GM19455 (cell line): ENCODE measurements around the gene SMIM41.

Experiments
- ATAC-seq: cut with Tn5 transposase; IDR thresholded peaks from one replicate; pipeline ENCODE4 v1.9.1; 2021; ENCODE audit not compliant: unreplicated experiment

Gene SMIM41

DNA sequence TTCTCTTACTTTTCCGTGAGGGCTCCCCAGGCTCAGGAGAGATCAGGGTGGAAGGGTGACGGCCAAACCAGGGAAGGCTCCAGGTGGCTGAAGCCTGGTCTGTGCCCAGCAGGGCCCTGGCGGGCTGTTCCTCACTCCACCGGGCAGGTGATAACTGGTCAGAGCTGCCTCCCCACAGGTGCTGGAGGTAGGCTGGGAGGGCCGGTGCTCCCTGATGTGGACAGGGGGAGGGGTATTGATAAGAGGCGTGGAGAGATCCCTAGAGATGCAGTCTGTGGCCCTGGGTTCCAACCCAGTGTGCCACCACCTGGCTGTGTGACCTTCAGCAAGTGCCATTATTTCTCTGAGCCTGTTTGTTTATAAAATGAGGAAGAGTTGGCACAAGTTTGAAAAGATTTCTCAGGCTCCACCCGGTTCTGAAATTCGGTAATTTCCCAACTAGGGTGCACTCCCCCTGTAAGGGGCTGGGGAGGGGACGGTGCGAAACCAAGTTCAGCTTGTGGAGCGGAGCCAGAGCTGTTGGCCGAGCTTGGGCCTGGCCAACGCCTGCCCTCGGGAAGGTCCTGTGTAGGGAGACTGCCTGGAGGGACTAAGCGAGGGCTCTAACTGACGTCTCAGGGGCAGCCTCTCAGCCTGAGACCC lies 29.3 kb upstream of the SMIM41 start:
- no peak for ATAC-seq

DNA sequence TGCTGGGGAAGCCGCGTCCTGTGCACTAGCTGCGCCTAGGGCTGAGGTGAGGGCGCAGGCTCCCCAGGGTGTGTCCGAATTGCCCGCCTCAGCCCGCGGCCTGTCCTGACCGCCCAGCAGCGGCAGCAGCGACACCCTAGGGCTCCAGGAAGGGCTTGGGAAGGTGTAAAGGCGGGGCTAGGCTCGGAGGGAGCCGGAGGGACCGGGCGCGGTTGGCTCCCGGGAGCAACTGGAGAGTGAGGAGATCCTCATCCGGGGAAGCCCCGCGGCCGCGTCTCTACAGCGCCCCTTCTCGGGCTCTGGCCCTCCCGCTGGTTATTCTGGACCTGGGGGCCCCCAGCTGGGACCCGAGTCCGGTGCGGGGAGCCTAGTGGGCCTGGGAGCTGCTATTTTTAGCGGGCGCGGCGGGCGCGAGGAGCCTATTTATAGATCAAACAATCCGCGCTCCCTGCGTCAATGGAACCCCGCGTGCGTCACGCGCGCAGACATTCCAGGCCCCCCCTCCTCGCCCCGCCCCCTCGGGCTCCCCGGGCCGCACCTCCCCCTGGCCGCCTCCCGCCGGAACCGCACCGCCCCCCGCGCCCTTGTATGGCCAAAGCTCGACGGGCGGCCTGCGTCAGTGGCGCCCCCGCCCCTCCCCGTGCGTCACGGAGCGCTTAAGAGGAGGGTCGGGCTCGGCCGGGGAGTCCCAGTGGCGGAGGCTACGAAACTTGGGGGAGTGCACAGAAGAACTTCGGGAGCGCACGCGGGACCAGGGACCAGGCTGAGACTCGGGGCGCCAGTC lies 28.6 kb upstream of the SMIM41 start, which contains the start of gene NR4A1:
NR4A1 (plus strand) TSS at position 685 of the 784 bp plus-strand sequence. CDS start 2,887 bp downstream, outside the sequence.
- ATAC-seq: peak; percentile 70

DNA sequence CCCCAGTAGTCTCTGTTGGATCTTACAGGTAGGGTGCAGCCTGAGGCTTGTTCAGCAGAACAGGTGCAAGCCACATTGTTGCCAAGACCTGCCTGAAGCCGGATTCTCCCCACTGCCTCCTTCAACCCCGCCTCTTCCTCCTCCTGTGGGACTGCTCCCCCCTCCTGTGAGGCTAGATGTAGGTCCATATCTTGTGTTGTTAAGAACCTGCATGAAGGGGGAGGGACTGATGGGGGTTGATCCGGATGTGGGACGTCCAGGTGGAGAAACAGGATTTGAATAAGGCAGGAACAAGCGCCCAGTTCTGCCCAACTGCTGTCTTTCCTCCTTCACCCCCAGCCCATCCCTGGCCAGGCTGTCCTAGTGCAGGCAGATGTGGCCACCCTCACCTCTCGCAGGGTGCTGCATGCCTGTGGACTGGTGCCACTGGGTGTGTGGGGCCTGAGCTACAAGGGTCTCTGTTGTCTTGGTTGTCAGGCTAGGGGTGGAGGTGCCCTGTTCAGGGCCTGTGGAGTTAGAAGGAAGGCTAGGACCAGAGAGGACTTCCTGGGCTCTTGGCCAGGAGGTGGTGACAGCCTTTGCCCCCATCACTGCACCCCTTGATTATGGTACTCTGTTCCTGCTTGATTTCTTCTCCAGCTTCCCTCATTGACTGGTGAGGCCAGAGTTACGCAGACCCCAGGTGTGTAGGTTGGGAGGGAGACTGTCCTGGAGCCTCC lies 26.9 kb upstream of the SMIM41 start:
- no peak for ATAC-seq

DNA sequence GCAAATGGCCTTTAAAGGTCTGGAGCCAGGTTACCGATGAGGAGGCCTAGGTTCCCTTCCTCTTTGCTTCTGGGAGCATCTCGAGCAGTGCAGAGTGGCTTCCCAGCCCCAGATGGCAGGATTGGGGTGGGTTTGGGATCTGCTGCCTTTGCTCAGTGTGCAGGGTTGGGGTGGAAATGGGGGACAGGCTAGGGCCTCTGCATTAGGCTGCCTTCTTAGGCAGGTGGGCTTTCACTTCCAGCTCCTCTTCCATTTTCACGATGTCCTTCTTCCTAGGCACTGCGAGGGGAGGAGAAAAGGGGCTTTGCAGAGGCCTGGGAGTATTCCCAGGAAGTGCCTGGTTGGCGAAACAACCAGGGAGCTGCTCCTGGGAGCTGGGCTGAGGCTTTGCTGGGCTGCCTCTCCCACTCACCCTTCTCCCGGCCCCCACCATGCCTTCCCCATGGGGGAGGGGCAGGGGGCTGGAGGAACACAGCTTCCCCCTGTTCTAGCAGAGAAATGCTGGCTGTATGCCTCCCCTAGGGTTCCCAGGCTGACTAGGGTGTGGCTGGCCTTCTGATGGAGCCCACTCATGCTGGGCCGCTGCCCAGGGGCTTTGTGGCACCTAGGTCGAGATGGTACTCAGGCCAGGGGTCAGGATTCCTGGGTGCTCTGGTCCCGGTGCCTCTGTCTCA lies 25.8 kb upstream of the SMIM41 start:
- ATAC-seq: no peak

DNA sequence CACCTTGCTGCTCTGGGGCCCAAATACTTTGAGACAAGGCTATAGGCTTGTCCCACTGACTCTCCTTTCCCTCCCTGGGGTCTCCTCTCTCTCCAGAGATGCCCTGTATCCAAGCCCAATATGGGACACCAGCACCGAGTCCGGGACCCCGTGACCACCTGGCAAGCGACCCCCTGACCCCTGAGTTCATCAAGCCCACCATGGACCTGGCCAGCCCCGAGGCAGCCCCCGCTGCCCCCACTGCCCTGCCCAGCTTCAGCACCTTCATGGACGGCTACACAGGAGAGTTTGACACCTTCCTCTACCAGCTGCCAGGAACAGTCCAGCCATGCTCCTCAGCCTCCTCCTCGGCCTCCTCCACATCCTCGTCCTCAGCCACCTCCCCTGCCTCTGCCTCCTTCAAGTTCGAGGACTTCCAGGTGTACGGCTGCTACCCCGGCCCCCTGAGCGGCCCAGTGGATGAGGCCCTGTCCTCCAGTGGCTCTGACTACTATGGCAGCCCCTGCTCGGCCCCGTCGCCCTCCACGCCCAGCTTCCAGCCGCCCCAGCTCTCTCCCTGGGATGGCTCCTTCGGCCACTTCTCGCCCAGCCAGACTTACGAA lies 25.2 kb upstream of the SMIM41 start:
- ATAC-seq: no peak

DNA sequence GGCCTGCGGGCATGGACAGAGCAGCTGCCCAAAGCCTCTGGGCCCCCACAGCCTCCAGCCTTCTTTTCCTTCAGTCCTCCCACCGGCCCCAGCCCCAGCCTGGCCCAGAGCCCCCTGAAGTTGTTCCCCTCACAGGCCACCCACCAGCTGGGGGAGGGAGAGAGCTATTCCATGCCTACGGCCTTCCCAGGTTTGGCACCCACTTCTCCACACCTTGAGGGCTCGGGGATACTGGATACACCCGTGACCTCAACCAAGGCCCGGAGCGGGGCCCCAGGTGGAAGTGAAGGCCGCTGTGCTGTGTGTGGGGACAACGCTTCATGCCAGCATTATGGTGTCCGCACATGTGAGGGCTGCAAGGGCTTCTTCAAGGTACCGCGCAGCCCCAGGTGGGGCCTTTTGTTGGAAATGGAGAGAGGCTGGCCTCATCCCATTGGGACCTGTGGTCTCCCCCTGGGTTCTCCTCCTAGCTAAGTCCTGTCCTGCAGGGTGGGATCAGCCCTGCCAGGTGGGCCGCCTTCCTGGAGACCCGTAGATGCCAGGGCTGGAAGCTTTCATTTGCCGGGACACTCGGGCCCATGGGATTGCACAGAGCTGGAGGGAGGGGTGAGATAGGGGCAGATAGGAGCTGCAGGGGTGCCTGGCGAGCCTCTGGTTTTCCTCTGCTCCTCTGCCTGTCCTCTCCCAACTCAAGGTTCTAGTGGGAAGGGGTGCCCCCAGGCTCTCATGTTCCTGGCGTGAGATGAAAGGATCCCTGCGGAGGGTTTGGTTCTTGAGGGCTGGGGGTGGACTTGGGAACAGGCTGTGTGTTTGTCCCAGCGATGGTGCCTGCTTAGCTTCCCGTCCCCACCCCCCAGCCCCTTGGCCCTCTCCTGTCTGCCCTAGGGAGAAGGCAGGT lies 24.4 kb upstream of the SMIM41 start:
- ATAC-seq: no peak

DNA sequence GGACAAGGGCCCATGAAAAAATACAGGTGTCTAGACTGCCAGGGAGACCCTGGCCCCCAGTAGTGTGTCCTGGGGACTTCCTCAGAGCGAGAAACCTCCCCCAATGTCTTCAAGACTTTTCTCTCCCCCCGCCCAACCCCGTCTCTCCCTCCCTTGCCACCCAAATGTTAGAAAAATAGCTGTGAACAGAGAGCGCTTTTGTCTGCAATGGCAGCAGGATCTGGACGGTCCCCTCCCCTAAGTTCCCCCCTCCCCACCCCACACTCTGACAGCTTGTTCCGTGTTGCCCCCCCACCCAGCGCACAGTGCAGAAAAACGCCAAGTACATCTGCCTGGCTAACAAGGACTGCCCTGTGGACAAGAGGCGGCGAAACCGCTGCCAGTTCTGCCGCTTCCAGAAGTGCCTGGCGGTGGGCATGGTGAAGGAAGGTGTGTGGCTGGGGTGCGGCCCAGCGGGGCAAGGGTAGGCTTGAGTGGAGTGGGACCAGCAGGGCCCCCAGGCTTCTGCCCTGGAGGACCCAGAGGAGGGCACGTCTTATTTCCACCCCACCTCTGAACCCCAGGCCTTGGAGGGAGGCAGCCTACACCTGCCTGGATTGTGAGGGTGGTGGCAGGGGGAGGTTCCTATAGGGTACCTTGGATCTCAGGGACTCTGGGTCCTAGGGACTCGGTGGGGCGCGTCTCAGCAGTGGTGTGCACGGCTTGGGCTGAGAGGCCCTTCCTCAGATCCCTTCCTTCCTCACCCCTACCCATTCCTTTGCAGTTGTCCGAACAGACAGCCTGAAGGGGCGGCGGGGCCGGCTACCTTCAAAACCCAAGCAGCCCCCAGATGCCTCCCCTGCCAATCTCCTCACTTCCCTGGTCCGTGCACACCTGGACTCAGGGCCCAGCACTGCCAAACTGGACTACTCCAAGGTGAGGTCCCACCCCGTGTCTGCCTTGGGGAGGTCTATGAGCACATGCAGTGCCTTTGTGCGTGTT lies 23.5 kb upstream of the SMIM41 start:
- no peak for ATAC-seq

DNA sequence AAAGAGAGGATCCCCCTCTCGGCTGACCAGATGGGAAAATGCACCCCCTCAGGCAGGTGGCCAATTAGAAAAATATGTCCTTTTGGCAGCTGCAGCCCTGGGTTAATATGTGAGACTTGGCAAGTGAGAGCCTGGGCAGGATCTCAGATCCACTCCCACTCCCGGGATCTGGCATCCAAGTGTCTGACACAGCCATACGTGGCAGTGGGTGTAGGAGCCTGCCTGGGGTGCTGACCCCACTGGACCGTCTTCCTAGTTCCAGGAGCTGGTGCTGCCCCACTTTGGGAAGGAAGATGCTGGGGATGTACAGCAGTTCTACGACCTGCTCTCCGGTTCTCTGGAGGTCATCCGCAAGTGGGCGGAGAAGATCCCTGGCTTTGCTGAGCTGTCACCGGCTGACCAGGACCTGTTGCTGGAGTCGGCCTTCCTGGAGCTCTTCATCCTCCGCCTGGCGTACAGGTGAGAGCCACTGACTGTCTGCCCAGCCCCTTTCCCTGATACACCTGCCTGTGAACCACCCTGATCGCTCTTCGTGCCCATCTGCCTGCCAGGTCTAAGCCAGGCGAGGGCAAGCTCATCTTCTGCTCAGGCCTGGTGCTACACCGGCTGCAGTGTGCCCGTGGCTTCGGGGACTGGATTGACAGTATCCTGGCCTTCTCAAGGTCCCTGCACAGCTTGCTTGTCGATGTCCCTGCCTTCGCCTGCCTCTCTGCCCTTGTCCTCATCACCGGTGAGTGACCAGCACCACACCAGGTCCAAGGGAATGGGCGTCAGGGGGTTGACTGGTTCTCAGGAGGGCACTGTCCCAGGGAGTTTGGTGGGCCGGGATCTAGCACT lies 22.5 kb upstream of the SMIM41 start:
- no peak for ATAC-seq

DNA sequence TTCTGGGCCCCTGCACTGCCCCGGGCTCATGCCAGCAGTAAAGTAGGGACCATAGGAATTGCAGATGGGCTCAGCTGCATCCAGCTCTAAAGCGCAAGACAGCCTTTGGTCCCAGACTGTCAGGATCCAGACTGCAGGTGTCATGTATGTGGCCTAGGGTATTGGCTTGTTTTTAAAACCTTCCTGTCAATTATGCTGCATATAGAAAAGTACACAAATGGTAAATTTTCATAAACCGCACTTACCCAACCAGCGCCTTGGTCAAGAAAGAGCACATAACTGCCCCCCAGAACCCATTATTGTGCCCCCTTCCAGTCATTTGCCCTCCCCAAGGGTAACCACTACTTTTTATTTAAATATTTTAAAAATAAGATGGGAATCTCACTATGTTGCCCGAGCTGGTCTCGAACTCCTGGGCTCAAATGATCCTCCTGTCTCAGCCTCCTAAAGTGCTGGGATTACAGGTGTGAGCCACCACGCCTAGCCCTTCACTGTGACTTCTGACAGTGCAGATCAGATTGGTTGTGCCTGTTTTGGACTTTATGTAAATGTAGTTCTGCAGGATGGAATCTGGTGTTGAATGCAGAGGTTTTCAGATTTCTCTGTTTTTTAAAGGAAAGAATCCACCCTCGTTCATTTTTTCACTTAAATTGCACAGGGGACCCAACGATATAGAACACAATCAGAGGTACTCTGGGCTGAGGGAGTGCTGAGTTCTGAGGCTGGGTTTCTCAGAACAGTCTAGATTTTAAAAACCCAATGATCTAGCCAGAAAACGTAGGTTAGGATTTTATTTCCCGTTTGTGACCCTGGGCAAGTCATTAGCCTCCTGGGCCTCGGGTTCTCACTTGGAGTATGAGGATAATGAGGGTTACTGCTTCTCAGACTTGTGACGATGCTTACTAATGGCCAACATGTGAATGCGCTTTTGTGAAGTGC lies 21.6 kb upstream of the SMIM41 start:
- ATAC-seq: no peak

DNA sequence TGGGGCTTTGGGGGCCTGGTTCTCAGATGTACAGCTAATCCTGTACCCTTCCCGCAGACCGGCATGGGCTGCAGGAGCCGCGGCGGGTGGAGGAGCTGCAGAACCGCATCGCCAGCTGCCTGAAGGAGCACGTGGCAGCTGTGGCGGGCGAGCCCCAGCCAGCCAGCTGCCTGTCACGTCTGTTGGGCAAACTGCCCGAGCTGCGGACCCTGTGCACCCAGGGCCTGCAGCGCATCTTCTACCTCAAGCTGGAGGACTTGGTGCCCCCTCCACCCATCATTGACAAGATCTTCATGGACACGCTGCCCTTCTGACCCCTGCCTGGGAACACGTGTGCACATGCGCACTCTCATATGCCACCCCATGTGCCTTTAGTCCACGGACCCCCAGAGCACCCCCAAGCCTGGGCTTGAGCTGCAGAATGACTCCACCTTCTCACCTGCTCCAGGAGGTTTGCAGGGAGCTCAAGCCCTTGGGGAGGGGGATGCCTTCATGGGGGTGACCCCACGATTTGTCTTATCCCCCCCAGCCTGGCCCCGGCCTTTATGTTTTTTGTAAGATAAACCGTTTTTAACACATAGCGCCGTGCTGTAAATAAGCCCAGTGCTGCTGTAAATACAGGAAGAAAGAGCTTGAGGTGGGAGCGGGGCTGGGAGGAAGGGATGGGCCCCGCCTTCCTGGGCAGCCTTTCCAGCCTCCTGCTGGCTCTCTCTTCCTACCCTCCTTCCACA lies 20.7 kb upstream of the SMIM41 start:
- ATAC-seq: no peak

DNA sequence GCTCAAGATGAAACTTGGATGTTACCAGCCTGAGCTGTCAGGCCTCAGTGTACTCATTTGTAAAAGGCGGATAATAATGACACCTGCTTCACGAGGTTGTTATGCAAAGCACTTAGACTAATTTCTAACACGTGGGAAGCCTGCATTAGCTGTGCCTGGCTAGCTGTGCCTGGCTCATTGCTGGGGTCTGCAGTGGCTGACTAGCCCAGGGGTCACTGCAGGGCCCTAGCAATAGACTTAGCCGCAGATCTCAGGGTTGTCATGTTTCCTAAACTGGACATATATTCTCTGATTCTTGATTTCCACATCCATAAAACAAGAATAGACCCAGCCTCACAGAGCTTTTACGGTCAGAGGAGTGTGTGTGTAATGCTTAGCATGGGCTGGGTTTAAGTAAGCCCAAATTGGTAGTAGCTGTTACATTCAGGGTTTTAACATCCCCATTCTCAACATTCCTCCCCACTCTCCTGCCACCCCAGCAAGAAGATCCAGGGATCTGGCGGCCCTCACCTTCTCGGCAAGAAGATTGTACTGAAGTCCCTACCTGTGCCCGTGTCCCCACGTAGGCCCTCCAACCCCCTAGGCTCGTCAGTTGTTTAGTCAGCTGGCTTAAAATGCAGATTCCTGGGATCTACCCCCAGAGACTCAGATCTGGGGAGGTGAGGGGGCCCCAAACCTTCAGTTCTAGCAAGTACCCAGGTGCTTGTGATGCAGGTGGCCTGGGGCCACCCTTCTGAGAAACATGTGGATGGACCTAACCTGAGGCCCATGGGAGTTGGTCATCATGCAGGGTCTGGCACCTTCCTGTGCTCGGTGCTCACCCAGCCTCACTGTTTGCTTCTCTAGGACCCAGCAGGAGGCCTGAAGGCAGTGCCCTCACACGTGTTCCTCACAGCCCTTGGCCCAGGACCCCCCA lies 19.7 kb upstream of the SMIM41 start:
- ATAC-seq: no peak

DNA sequence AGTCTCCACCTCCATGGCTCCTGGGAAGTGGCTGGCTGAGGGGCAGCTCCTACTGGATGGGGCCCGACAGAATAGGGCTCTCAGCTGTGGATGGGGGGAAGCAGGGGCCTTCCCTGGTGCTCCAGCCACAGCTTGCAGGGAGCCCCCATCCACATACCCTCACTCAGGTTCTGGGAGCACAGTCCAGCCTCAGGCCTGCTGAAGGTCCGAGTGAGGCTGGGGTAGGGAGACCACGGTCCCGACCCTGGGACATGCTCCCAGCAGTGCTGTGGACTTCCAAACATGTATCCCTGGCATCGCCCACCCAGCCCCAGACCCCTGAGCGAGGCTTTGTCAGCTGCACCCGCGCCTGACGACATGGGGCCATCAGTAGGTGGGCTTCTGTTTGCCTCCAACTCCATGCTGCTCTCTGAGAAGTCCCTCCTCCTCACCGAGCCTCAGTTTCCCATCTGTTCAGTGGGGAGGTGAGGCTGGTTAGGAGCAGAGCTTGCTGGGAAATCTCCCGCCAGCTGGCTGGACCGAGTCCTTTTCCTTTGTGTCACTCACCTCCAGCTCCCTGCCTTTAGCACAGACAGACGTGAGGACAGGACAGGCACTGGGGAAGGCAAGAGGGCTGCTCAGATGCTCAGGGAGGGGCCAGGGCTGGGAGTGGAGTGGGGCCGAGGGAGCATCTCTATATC lies 18.9 kb upstream of the SMIM41 start:
- ATAC-seq: no peak

DNA sequence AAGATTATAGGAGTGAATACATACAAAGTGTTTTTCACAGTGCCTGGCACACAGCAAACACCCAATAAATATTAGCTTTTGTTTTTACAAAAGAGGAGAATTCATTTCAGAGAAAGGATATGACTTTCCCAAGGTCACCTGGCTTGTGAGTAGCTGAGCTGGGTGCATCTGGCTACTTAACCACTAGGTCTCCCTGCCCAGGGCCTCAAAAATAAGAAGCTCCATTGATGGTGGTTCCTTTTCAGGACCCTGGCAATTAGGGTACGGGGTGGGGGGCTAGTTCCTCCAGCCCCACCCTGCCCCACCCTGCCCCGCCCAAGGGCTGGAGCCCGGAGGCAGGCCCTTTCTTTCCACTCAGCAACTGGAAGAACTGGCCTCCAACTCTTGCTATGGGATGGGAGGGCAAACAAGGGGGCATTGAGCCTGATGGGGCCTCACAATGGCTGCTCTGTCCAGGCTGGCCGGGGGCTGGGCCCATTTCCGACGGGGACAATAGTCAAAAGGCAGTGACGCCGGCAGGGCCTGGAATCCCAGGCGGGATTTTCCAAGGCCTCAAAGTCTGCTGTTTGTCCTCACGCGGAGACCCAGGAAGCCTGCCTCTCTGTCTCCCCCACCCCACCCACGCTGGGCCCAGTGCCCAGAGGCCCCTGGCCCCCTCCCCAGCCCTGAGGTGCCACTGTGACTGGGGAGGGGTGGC lies 17.9 kb upstream of the SMIM41 start:
- ATAC-seq: no peak
